Activated CD4-positive, alpha-beta T cell treated with anti-CD3 and anti-CD28 coated beads, Interleukin-2, amount 50 U/mL, for 1 hour (primary cell): ENCODE data around the gene PLEKHG1.
A peak's percentile ranks its signal among the peaks of the same experiment; 100 is the strongest.

Source experiments
- DNase-seq: peaks from one replicate; pipeline ENCODE4 v3.0.0-alpha.2; 2020

Gene PLEKHG1

DNA sequence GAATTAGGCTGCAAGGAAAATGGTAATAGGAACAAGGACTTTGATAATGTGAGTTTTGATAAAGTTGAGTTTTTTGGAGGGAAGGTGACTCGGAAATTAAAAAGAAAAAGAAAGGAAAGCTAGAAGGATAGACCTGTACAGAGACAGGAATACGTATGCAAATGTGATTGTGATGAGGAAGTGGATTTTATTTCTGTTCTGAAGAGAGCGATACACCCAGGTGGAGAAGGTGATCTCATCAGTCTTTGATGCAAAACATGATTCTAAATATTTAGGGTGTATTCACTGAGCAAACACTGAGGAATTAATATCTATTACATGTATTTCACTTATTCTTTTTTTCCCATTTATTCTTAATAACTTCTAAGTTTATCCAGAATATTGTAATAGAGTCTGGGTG, 9.2 kb upstream of the PLEKHG1 start:
- DNase-seq: no peak

- DNase-seq: no peak
These were observed 7.2 kb upstream of the PLEKHG1 start for GRCh38 chr6:150592377-150592995.

- no peak for DNase-seq
These were observed 6.6 kb upstream of the PLEKHG1 start for GRCh38 chr6:150593119-150593518.

DNA sequence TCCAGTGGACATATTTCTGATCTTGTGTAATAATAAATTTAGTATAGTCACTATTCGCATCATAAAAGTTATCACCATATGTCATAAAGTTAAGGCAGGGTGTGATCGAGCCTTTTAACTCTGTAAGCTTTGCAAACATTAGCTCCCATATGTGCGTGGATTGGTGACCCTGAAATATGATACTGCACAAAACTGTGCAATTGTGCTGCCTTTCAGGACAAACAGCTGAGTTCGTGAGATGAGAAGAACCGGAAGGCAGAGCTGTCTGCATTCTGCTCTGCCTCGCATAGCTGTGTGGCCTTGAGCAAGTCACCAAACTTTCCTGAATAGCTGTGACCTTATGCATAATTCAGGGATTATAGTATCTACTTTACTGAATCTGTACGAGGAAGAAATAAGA, 3.2 kb upstream of the PLEKHG1 start:
- DNase-seq: no peak

- DNase-seq: no peak
These were observed 1.3 kb upstream of the PLEKHG1 start for GRCh38 chr6:150598401-150598800.

DNA sequence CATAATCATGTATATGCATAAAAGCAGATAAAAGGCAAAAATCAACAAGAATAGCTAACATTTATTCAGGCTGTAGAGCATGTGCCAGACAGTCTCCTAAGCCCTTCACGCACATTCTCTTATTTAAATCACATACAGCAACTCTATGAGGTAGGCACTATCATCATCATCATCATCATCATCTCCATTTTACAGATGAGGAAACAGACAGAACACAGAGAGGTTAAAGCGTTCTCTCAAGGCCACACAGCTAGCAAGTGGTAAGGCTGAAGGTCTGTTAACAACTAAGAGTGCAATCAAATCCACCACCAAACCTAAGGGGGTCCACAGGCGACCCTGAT, 857 bp upstream of the PLEKHG1 start:
- DNase-seq: no peak

DNA sequence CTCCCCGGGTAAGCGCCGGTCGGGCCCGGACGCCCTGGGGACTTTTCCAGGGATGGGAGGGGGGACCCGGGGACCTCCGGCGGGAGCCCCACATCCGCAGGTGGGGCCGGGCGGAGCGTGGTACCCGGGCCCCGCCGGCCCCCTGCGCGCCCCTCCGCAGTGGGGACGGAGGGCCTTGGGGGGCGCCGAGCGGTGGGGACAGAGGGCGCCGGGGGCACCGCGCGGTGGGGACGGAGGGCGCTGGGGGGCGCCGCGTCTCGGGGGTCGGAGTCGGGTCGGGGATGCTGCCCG, 270 bp downstream of the PLEKHG1 start:
- no peak for DNase-seq

- DNase-seq: peak; percentile 51
These were observed 774 bp downstream of the PLEKHG1 start for GRCh38 chr6:150600301-150601017.

DNA sequence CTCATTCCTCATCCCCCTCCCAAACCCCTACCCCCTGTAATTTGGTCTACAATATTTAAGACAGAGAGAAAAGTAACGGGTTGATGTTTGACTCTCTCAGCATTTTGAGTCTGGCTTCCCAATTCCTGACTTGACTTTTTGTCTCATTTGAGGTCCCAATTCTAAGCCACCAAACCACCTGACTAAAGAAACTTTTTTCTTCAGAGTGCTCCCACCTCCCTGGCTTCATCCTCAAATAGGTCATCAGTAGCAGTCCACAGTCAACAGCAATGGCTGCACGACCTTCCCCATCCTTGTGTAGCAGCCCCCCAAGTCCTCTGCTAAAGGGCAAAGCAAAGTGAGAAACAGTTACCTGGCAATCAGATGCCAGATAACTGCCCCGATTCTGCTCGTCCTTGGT, 1.8 kb downstream of the PLEKHG1 start:
- DNase-seq: no peak

DNA sequence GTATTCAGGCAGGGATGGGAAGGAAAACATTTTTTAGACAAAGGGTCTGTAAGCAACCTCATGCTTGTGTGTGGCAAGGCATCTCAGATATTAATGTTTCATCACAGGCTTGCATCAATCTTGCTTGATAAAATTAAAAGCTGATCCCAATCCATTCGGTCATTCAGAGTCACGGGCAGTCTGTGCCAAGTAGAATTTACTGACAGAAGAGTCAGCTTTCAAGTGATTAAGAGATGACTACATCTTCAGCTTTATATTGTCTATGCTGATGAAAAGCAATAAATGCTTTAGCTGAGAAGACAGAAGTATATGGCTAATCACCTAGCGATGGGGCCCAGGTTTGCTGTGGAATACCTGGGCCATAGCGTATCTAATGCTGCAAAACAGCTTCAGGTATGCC, 3.5 kb downstream of the PLEKHG1 start:
- no peak for DNase-seq

DNA sequence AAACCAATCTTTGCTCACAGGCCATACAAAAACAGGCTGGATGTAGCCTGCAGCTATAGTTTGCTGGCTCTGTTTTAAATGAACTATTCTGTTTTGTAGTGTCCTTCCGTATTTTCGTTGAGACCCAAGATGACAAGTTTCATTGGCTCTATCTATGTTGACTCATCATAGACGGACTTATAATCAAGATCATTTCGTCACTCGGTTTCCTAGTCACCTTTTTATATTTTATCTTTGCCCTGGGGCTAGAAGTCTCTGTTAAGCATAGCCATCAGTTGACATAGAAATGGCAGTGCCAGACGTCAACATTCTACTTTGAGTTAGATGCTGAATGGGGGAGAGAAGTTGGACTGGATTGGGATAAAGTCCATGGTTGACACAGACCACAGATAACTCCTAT, 4.8 kb downstream of the PLEKHG1 start:
- no peak for DNase-seq

DNA sequence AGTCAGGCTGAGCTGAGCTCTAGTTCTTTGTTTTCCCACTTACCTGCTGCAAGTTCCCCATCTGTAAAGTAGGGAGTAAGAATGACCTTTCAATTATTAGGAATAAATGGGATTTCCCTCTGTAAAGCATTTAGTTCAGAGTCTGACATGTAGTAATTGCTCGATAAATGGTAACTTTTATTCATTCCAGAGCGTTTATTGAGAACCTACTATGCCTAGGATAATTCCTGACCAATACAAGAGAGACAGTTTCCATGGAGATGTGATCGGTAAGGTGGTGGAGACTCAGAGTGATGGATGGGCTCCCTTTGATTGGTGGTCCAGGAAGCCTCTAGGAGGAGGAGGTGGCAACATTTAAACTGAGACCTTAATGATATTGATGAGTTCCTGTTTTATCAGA, 5.6 kb downstream of the PLEKHG1 start:
- DNase-seq: no peak

GRCh38 chr6:150606168-150606591, 6.5 kb downstream of the PLEKHG1 start:
- DNase-seq: no peak

DNA sequence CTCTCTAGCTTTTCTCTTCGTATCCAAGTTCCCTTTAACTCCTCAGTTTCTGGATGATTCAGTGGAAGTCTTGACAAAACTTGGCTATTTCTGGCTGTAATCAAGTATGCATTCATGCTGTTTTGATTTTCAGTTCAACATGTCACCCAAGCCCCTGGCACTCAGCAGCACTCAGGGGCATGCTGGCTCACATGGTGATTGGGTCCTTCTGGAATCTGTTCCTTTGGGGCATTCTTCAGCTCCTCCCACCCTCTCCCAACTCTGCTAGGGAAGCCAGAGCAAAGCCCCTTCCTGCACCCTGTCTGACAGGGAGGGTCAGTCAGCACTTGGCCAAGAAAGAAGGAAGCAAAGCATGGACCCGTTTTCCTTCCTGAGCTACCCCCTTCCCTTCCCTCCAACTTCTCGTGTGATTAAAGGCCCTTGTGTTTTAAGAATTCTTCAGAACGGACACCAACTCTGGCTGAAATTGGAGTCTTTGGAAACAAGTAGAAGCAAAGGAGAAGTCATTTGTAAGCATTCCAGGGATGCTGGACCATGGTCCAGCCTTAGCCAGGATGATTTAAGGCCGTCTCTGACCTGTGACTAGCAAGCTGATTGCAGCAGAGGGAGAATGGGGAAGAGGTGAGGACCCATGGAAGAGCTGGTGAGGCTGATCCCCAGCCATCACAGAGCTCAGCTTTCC, 7.1 kb downstream of the PLEKHG1 start:
- no peak for DNase-seq

DNA sequence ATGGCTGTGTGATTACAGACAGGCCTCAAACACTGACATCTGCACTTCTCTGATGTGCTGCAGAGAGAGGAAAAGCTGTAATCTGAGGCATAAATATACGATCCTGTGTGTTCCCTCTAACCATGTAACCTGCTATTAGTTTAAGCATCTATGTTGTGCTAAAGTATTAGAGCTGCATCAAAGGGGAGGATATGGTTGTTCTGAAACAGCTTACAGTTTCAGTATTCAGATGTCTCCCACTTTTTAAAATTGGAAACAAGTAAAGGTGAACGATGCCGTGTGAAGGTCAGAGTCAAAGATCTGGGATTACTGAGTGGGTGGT, 7.6 kb downstream of the PLEKHG1 start:
- no peak for DNase-seq

DNA sequence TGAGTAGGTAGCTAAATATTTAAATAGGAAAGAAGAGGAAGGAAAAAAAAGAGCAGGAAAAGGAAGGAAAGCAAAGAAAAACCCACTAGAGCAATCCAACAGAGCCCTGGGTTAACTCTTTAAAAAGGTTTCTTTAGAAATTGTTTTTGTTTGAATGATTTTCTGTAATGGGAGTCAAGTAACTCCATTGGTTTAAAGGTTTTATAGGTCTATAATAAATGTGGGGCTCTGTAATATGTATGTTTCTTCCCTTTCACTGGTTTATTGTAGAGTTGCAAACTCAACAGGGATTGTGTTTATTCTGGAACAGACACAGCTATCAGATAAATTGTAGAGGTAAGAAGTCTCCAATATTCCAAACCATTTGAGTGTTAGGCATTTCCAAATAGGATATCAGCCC, 10.9 kb downstream of the PLEKHG1 start:
- DNase-seq: no peak

DNA sequence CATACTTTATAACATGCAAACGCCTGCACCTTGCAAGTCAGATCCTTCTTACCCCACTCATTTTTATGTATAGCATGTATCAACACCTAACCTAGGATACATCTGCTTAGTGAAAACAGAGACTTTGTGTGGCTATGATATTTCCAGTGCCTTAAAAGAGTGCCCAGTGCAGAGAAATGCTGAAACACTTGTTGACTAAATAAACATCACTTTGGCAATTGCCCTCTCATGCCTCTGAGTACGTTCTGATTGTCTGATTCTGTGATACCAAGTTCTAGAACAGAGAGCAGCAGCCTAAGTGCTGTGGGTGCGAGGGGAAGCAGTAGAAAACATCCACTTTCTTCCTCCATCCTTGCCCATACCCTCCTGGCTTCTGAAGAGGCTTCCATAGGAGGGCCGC, 13.6 kb downstream of the PLEKHG1 start:
- DNase-seq: no peak

- DNase-seq: no peak
These were observed 16.3 kb downstream of the PLEKHG1 start for GRCh38 chr6:150615967-150616366.

DNA sequence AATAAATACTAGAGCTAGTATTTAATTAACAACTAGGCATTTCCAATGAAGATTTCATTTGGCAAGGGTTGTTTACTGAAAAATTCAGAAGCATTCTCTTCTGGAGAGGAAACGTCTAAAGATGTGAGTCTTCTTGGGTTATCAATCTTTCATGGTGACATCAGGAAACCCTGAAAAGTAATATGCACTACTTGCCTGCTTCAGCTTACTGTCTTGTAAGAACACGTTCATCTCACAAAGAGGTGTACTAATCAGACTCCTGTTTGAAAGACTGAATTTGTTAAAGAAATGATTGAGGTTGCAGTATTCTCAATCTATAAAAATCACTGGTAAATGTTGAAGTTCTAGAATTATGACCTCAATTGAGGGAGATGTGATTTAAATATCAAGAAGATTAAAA, 16.9 kb downstream of the PLEKHG1 start:
- DNase-seq: no peak

DNA sequence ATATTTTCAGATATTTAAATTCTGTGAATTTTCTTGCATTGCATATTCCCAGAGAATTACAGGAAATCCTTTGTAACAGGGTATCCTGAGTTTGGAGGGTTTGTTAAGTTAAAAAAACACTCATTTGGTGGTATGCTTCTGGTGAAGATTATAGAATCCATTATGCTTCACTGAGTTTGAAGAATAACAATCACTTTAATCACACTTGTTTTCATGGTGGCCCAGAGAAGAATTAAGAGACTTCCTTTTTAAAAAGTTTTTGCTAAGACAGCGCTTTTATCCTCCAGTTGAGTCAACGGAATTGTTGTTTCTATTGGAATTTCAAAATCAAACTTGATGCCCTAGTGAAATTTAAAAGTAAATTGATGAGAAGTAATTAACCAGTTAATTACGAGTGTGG, 17.4 kb downstream of the PLEKHG1 start:
- DNase-seq: no peak

- no peak for DNase-seq
These were observed 18.1 kb downstream of the PLEKHG1 start for GRCh38 chr6:150617496-150618460.

- no peak for DNase-seq
These were observed 19.6 kb downstream of the PLEKHG1 start for GRCh38 chr6:150619275-150619674.

GRCh38 chr6:150620244-150620643, 20.6 kb downstream of the PLEKHG1 start:
- no peak for DNase-seq

GRCh38 chr6:150620763-150621162, 21.1 kb downstream of the PLEKHG1 start:
- DNase-seq: no peak
